NCI-H1417 (cell line): ENCODE results near the gene TNXB.
"Not testable (repeated sequence)": the region's sequence is repeated elsewhere in the genome, so short reads cannot be mapped to it uniquely, and the experiment has no call there.

Source experiments
- DNase-seq, 3 experiments: peaks; one replicate each; lab custom pipeline; 2025; lab: John Stamatoyannopoulos, UW

TNXB gene

DNA sequence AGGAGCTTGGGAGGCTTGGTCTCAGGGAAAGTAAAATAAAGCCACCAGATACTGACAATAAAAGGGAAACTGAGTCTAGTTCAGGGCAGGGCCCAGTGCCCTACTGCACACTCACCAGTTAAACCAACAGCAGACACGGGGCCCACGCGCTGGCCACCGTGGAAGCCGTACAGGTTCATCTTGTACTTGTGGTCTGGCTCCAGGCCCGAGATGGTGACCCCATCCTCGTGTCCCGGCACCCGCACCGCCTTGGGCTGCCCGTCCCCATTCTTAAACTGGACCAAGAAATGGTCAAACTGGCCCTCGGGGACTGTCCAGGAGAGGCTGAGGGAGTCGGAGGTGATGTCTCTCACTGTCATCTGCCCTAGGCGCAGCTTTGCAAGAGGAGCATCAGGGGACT is 44.4 kb downstream of the TNXB start:
- no peak for DNase-seq

DNA sequence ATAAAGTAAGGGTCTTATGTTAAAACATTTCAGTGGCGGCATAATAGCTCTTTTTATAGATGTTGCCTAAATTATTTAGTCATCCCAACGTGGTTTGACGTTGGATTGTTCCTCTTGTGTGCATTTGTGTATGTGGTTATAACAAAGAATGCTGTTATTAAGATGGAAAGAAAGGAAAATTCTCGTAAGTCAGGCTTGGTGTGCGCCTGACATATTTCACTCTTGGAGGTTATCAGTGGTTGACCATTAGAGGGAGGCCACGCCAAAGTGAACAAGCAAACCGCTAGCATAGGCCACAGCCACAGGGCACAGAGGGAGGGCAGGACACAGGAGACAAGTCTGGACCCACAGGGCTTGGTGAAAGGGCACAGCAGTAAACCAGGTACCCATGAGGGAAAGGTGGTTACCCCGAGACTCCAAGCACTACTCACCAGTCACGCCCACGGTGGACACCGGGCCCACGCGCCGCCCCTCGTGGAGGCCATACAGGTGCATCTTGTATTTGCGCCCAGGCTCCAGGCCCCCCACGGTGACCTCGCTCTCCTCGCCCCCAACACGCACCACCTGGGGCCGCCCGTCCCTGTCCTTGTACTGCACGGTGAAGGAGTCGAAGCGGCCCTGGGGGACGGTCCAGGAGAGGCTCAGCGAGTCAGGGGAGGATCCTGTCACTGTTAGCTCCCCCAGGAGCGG is 48.0 kb downstream of the TNXB start:
- no peak for DNase-seq

DNA sequence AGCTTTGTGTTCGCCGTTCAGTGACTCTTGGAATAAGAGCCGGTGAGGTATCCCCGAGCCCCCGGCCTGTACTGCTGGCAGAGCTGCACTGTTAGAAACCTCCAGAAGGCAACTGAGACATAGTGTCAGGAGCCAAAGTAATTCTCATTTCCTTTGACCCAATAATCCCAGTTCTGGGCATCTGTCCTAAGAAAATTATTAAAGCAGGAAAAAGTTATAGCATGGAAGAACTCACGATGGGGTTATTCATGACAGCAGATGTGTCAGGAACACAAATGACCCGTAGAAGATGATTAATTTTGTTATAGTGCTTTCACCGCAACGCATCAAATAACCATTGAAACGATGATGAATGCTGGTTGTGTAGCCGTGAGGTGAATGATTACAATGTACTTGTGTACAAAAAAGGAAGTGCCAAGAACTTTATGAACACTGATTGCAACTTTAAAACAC is 50.6 kb downstream of the TNXB start:
- no peak for DNase-seq

DNA sequence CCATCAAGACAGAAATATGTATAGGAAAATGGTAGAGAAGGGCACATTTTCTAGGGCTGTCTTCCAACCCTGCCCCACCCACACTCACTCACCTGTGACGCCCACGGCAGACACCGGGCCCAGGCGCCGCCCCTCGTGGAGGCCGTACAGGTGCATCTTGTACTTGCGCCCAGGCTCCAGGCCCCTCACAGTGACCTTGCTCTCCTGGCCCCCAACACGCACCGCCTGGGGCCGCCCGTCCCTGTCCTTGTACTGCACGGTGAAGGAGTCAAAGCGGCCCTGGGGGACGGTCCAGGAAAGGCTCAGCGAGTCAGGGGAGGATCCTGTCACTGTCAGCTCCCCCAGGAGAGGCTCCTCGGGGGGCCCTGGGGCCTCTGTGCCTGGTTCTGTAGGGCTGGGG is 51.2 kb downstream of the TNXB start:
- no peak for DNase-seq

DNA sequence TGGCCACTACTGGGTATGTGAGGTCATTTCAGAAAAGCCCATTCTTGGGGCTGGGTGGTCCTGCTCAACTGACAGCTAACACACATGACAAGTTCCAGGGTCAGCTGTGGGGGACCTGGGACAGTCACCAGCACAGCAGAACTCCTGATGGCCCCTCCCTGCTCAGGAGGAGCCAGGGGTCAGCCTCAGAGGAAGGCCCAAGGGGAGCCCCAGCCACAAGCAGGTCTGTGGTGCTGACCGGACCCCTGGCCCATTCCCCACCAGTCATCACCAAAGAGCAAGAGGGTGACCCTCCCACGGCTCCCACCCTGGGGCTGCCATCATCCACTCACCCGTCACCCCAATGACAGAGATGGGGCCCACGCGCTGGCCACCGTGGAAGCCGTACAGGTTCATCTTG is 52.9 kb downstream of the TNXB start:
- DNase-seq = no peak

DNA sequence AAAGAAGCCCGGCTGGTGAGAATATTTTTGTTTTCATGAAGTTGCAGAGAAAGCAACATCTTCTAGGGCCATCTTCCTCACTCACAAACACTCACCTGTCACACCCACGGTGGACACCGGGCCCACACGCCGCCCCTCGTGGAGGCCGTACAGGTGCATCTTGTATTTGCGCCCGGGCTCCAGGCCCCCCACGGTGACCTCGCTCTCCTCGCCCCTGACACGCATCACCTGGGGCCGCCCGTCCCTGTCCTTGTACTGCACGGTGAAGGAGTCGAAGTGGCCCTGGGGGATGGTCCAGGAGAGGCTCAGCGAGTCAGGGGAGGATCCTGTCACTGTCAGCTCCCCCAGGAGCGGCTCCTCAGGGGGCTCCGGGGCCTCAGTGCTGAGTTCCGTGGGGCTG is 53.4 kb downstream of the TNXB start:
- not testable (repeated sequence) for DNase-seq

DNA sequence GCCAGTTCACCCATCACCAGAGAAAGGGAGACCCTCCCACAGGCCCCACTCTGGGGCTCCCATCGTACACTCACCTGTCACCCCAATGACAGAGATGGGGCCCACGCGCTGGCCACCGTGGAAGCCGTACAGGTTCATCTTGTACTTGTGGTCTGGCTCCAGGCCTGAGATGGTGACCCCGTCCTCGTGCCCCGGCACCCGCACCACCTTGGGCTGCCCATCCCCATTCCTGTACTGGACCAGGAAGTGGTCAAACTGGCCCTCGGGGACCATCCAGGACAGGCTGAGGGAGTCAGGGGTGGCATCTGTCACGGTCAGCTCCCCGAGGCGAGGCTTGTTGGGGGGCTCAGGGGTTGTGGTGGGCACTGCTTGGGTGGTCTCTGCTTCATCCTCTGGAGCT is 55.8 kb downstream of the TNXB start:
- not testable (repeated sequence) for DNase-seq

GRCh38 chr6:32052626-32053025 is 56.5 kb downstream of the TNXB start:
- not testable (repeated sequence) for DNase-seq

DNA sequence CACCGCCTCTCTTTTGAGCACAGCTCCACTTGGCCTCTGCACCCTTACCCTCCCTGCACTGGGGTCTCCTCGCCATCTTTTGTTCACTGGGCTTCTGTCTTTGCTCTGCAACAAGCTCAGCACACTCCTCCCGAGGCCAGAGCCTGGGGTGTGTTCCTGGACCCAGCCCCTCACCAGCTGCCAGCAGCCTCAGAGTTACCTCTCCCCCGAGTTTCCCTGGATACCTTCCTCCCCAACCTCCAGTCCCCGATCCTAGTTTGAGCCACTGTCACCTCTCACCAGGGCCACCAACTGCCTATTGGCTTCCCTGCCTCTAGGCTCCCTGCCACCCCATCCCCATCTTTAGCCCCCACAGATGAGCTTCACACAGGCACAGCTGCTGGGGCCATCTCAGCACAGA is 58.6 kb downstream of the TNXB start:
- no peak for DNase-seq

DNA sequence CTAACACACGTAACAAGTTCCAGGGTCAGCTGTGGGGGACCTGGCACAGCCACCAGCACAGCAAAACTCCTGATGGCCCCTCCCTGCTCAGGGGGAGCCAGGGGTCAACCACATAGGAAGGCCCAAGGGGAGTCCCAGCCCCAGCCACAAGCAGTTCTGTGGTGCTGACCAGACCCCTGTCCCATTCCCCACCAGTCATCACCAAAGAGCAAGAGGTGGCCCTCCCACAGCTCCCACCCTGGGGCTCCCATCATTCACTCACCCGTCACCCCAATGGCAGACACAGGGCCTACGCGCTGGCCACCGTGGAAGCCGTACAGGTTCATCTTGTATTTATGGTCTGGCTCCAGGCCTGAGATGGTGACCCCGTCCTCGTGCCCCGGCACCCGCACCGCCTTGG is 59.4 kb downstream of the TNXB start:
- not testable (repeated sequence) for DNase-seq

DNA sequence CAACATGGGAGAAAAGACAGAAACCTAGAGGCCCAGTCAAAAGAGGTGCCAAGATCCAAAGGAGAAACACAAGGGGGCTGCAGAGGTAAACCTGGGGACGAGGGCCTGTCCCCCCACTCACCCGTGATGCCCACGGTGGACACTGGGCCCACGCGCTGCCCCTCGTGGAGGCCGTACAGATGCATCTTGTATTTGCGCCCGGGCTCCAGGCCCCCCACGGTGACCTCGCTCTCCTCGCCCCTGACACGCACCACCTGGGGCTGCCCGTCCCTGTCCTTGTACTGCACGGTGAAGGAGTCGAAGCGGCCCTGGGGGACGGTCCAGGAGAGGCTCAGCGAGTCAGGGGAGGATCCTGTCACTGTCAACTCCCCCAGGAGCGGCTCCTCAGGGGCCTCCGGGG is 60.0 kb downstream of the TNXB start:
- DNase-seq = not testable (repeated sequence)

DNA sequence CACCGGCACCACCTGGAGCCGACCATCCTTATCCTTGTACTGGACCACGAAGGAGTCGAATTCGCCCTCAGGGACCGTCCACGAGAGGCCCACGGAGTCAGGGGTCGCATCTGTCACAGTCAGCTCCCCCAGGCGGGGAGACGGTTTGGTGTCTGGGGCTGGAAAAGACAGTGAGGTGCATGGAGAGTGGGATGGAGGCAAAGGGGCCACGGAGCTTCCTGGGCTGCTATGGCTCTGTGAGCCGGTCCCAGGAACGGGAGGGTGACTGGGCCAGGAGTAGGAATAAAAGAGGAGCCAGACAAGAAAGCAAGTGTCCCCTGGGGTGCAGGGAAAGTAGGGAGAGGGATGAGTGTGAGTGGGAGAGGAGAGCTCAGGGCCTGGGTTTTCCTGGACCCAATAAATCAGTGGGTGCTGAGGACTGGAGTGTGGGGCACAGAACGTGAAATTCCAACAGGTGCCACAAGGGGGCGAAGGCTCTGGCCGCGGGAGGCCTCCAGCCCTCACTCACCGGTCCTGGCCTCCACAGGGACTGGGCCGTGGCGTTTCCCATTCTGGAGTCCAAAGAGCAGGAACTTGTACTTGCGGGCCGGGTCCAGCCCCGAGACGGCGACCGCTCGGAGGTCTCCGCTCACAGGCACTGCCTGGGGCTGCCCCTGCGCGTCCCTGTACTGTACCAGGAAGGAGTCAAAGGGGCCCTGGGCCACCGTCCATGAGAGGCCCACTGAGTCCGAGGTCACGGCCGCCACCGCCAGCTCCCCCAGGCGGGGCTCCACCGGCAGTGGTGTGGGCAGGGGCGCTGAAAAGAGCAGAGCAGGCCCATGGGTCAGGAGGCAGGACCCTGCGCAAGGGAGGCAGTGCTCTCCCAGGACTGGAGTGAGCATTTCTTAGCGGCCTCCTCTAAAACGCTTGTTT is 61.0 kb downstream of the TNXB start:
- peak in 2 of 3 experiments; percentile 2 to 24 for DNase-seq

- no peak for DNase-seq
Observed at GRCh38 chr6:32047539-32047854, 61.6 kb downstream of the TNXB start.

DNA sequence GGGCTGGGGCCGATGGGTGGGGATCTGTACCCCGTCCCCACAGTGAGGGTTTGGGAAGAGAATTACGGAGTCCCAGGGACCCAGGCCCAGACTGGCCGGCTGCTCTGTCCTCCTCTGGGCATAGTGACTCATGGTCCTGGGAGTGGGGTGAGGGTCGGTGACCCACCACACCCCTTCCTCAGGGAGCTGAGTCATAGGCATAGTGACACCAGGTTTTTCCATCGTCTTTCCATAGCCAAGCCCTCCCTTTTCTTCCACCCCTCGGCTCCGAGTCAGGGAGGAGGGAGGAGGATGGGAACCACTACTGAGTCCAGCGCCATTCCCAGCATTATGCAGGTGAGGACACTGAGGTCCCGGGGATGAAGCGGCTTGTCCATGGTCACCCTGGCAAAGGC is 62.1 kb downstream of the TNXB start:
- no peak for DNase-seq

DNA sequence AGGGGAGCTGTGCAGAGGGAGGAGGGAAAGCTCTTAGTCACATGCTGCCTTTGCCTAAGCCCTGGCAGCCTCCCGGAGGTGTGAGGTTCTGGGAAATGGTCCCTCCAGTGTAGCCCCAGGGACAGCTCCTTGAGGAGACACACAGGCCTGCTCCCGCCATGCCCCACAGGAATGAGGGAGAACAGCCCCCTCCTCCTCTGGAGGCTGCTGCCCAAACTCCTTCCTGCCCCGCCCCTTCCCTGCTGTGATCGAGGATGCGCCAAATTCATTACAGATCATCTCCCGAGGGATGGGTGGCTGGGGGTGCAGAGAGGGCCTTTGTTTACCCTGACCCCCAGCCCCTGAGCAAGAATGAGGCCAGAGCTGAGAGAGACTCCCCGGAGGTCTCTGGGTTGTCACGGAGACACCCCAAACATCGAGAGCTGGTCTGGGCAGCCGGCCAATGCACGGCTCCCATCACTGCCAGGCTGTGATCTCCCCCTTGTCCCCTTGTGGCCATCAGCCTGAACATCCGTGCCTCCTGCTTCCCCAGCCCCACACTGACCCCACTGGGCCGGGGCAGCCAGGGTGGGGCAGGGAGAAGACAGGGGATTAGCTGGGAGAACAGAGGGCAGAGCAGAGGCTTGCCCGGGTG is 62.6 kb downstream of the TNXB start:
- peak in 2 of 3 experiments; percentile 19 to 53 for DNase-seq

DNA sequence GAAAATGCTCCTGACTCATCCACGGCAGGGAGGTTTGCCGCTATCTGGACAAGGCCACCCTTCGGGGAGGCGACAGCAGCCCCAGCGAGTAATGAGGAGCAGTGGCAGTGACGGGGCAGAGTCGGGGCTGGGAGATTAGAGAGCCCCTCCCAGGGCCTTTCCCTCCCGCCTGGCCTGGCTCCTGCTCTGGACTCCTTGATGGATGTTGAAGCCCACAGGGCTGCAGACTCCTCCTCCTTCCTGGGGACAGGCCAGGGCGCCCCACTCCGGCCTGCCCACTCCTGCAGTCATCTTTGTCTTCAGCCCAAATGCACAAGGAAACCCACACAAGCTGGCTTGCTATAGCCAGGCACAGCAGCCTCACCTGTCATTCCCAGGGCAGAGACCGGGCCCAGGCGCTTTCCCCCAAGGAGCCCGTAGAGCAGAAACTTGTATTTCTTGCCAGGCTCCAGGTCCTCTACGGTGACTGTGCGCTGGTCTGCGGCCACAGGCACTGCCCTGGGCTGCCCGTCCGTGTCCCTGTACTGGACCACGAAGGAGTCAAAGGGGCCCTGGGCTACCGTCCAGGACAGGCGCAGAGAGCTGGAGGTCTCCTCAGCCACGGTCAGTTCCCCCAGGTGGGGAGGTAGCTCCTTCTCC is 63.2 kb downstream of the TNXB start:
- DNase-seq = no peak

DNA sequence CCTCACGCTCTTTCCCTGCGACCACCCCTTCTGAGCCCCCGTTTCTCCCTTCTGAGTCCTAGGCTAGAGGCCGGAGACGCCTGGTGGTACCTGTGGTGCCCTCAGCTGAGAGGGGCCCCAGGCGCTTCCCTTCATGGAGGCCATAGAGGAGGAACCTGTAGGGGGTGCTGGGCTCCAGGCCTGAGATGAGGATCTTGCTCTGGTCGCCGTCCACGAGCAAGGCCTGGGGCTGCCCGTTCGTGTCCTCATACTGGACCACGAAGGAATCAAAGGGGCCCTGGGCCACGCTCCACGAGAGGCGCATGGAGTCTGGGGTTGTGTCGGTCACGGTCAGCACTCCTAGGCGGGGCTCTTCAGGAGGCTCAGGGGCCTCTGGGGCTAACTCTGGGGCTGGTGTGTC is 64.2 kb downstream of the TNXB start:
- DNase-seq = not testable (repeated sequence)

DNA sequence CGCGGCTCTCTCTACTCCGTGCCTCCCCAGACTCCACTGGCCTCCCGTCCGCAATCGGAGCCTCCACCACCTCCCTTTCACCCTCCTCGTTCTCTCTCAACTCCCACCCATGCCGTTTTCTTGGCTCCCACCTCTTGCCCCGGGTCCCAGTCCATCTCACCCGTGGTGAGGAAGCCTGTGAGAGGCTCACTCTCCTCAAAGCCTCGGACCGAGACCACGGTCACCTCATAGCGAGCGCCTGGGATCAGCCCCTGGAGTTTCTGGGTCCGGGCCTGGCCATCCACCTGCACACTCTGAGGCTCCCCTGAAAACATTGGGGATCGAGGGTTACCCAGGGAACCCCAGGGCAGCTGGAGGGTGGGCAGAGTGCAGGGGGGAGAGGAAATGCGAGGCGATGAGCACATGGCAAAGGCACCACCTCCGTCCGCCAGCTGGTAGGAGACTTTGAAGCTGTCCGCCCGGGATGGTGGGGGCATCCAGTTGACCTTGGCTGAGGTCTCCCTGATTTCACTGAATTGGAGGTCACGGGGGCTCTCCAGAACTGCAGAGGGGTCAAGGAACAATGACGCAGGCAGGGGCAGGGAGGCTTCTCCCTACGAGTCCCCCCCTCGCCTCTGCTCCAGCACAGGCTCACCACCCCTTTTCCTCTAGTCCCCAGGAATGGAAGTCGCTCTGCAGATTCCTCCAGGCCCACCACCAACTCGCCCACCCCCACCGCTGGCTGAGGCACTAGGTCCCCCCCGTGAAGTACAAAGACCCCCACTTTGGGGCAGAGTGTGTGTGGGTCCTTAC is 65.4 kb downstream of the TNXB start:
- not testable (repeated sequence) for DNase-seq

DNA sequence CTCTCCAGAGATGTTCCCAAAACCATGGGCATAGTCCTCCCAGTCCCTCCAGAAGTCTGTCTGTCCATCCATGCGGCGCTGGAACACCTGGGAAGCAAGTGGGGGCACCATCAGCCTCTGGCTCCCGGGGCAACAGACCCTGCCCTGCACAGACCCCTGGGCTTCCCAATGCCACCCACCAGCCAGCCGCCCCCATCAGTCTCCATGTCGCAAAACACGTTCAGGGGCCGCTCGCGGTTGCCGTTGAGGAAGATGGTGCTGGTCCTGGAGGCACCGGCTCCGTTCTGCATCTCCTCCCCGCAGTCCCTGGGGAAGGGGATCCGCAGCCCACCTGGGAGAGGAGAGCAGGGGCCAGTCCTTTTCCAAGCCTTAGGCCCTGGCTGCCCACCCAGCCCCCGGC is 66.9 kb downstream of the TNXB start:
- not testable (repeated sequence) for DNase-seq

DNA sequence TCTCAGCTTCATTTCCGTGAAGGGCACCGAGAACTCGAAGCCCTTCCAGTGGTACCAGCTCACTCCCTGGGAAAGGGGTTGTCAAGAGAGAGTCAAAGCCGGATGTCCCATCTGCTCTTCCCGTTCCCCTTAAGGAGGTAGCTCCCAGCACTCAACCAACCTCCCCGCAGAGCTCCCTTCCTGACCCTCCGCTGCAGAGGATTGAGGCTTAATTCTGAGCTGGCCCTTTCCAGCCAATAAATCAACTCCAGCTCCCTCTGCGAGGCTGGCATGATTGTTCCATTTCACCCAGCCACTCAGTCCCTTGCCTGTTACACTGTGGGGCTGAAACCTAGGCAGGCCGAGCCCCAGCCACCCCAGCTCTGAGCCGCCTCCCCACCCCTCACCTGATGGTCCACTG is 67.8 kb downstream of the TNXB start:
- not testable (repeated sequence) for DNase-seq

DNA sequence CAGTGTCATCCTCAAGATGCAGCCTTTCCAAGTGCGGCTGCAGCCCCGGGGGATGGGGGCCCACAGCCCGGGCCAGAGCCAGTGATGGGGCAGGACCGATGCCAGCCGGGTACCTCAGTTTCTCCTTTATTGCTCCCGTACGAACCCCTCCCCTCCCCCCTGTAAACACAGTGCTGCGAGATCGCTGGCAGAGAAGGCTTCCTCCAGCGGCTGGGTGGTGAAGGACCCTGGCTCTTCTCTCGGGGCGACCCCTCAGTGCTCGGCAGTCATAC is 68.2 kb downstream of the TNXB start:
- DNase-seq = not testable (repeated sequence)
